Activated CD4-positive, alpha-beta memory T cell treated with anti-CD3 and anti-CD28 coated beads for 36 hours (primary cell): ENCODE results near the gene GPR45. TPM values are rescaled to one million over a fixed set of nuclear protein-coding genes. Genes with fewer than 3 reads are reported as not detected.
"Not testable (repeated sequence)": the region's sequence is repeated elsewhere in the genome, so short reads cannot be mapped to it uniquely, and the experiment has no call there.

Experiments
- CTCF ChIA-PET: fragments of 350-600 bp; sonication (Branson Sonifier 250); formaldehyde crosslinking; loops from one replicate; lab custom pipeline; 2021; ENCODE audit warnings: antibody characterized with exemption, inconsistent platforms; lab: Charles Lee
- POLR2A ChIA-PET: fragments of 350-600 bp; sonication (Branson Sonifier 250); formaldehyde crosslinking; loops from one replicate; lab custom pipeline; 2021; ENCODE audit warnings: antibody characterized with exemption; lab: Charles Lee
- DNase-seq: peaks from one replicate; pipeline ENCODE4 v3.0.0-alpha.2; 2020
- H3K27ac Mint-ChIP-seq: one replicate; pipeline ENCODE4 v1.8.0; 2021; ENCODE audit warnings: mixed read lengths
- H3K27me3 Mint-ChIP-seq: one replicate; pipeline ENCODE4 v1.8.0; 2021; ENCODE audit warnings: mixed read lengths
- H3K36me3 Mint-ChIP-seq: one replicate; pipeline ENCODE4 v1.8.0; 2021; ENCODE audit warnings: mixed read lengths
- H3K4me1 Mint-ChIP-seq: one replicate; pipeline ENCODE4 v1.8.0; 2021; ENCODE audit warnings: low read depth, mixed read lengths
- H3K4me3 Mint-ChIP-seq: one replicate; pipeline ENCODE4 v1.8.0; 2021; ENCODE audit warnings: mild to moderate bottlenecking, mixed read lengths
- H3K9me3 Mint-ChIP-seq: one replicate; pipeline ENCODE4 v1.8.0; 2021; ENCODE audit warnings: mixed read lengths
- intact Hi-C: fragments of 100-400 bp; cut with micrococcal nuclease; formaldehyde crosslinking; loops from one replicate; pipeline ENCODE4 v1.15.1; 2023
- total RNA-seq, 2 experiments: library from RNA; stranded (reverse); gene quantifications; one replicate each; pipeline ENCODE4 v1.2.3, GENCODE V29; 2021

Gene GPR45
- total RNA-seq, 2 experiments from 2014 or later = not detected

- Mint-ChIP-seq H3K4me1 (peaks cover 13% of the 10 kb centered on the region), H3K4me3 (no peak overlapping the region), H3K27me3 (peaks cover 11% of the 10 kb centered on the region), H3K9me3 (no peaks in the 10 kb centered on the region), H3K27ac (no peak overlapping the region), H3K36me3 (no peaks in the 10 kb centered on the region)
- DNase-seq = no peak
- intact Hi-C loops = no loop called here
- POLR2A ChIA-PET = no interaction called here
- CTCF ChIA-PET = interaction anchor here (0.6 to 7.7 kb wide), 11 partner anchors 14 to 389 kb away, joined by 3 to 222 read pairs (median 4); no protein-coding TSS in a partner anchor
Observed at GRCh38 chr2:105238664-105239240, 2.8 kb upstream of the GPR45 start.

- H3K27me3 Mint-ChIP-seq = peaks cover 11% of the 10 kb centered on the region
- POLR2A ChIA-PET = no interaction called here
- no peak for DNase-seq
- H3K9me3 Mint-ChIP-seq = no peaks in the 10 kb centered on the region
- no peaks in the 10 kb centered on the region for H3K36me3 Mint-ChIP-seq
- H3K27ac Mint-ChIP-seq = no peak overlapping the region
- H3K4me1 Mint-ChIP-seq = peaks cover 13% of the 10 kb centered on the region
- no peak overlapping the region for H3K4me3 Mint-ChIP-seq
- CTCF ChIA-PET = interaction anchor here (0.9 to 7.7 kb wide), 3 partner anchors 9 to 125 kb away, joined by 3 to 222 read pairs (median 6); no protein-coding TSS in a partner anchor
- intact Hi-C loops = no loop called here
Observed at GRCh38 chr2:105239924-105240323, 1.6 kb upstream of the GPR45 start.

- Mint-ChIP-seq H3K27ac (no peak overlapping the region), H3K36me3 (no peaks in the 10 kb centered on the region), H3K4me3 (no peak overlapping the region), H3K4me1 (peaks cover 4% of the 10 kb centered on the region), H3K27me3 (no peaks in the 10 kb centered on the region), H3K9me3 (no peaks in the 10 kb centered on the region)
- no peak for DNase-seq
- POLR2A ChIA-PET = no interaction called here
- CTCF ChIA-PET = interaction anchor here (1.1 kb wide), 1 partner anchor 127 kb away, joined by 8 read pairs; no protein-coding TSS in a partner anchor
- intact Hi-C loops = no loop called here
Observed at GRCh38 chr2:105242286-105242993, 897 bp downstream of the GPR45 start.

GRCh38 chr2:105243961-105244360 lies 2.4 kb downstream of the GPR45 start:
- no peaks in the 10 kb centered on the region for H3K36me3 Mint-ChIP-seq
- CTCF ChIA-PET = no interaction called here
- no peak overlapping the region for H3K4me3 Mint-ChIP-seq

GRCh38 chr2:105244451-105244850 lies 2.9 kb downstream of the GPR45 start:
- POLR2A ChIA-PET = no interaction called here
- no peaks in the 10 kb centered on the region for H3K36me3 Mint-ChIP-seq
- no peaks in the 10 kb centered on the region for H3K4me1 Mint-ChIP-seq
- no peaks in the 10 kb centered on the region for H3K27me3 Mint-ChIP-seq
- no peak for DNase-seq
- intact Hi-C loops = no loop called here
- no peak overlapping the region for H3K4me3 Mint-ChIP-seq
- H3K27ac Mint-ChIP-seq = no peak overlapping the region
- CTCF ChIA-PET = no interaction called here
- H3K9me3 Mint-ChIP-seq = no peaks in the 10 kb centered on the region

More at GRCh38 chr2:105243961-105244360, 2.4 kb downstream of the GPR45 start:
- no peaks in the 10 kb centered on the region for H3K4me1 Mint-ChIP-seq
- H3K27me3 Mint-ChIP-seq = no peaks in the 10 kb centered on the region
- intact Hi-C loops = no loop called here
- no peak overlapping the region for H3K27ac Mint-ChIP-seq
- POLR2A ChIA-PET = no interaction called here
- no peaks in the 10 kb centered on the region for H3K9me3 Mint-ChIP-seq
- no peak for DNase-seq

GRCh38 chr2:105248316-105249070 lies 7.0 kb downstream of the GPR45 start:
- ChIA-PET CTCF (no interaction called here), POLR2A (no interaction called here)
- no peaks in the 10 kb centered on the region for H3K27me3 Mint-ChIP-seq

GRCh38 chr2:105249181-105249580 lies 7.6 kb downstream of the GPR45 start:
- DNase-seq = no peak
- no peaks in the 10 kb centered on the region for H3K4me1 Mint-ChIP-seq
- ChIA-PET POLR2A (no interaction called here), CTCF (no interaction called here)
- intact Hi-C loops = no loop called here
- H3K4me3 Mint-ChIP-seq = no peak overlapping the region
- no peaks in the 10 kb centered on the region for H3K27me3 Mint-ChIP-seq
- H3K9me3 Mint-ChIP-seq = no peaks in the 10 kb centered on the region
- H3K36me3 Mint-ChIP-seq = peaks cover 1% of the 10 kb centered on the region
- H3K27ac Mint-ChIP-seq = no peak overlapping the region

More at GRCh38 chr2:105248316-105249070, 7.0 kb downstream of the GPR45 start:
- Mint-ChIP-seq H3K36me3 (peaks cover 1% of the 10 kb centered on the region), H3K27ac (no peak overlapping the region), H3K4me1 (no peaks in the 10 kb centered on the region), H3K4me3 (no peak overlapping the region), H3K9me3 (no peaks in the 10 kb centered on the region)
- no peak for DNase-seq
- intact Hi-C loops = no loop called here

- no peak overlapping the region for H3K4me3 Mint-ChIP-seq
- peaks cover 1% of the 10 kb centered on the region for H3K36me3 Mint-ChIP-seq
- no peaks in the 10 kb centered on the region for H3K27me3 Mint-ChIP-seq
- POLR2A ChIA-PET = no interaction called here
- intact Hi-C loops = no loop called here
- no peak for DNase-seq
- H3K9me3 Mint-ChIP-seq = no peaks in the 10 kb centered on the region
- no peak overlapping the region for H3K27ac Mint-ChIP-seq
- H3K4me1 Mint-ChIP-seq = no peaks in the 10 kb centered on the region
- CTCF ChIA-PET = no interaction called here
Observed at GRCh38 chr2:105249891-105250290, 8.3 kb downstream of the GPR45 start.

GRCh38 chr2:105251016-105251648 lies 9.6 kb downstream of the GPR45 start:
- H3K9me3 Mint-ChIP-seq, H3K27ac Mint-ChIP-seq, DNase-seq, intact Hi-C loops, H3K27me3 Mint-ChIP-seq, H3K4me1 Mint-ChIP-seq, POLR2A ChIA-PET, H3K4me3 Mint-ChIP-seq, CTCF ChIA-PET, H3K36me3 Mint-ChIP-seq: not testable (repeated sequence)

GRCh38 chr2:105252271-105252670 lies 10.7 kb downstream of the GPR45 start:
- Mint-ChIP-seq H3K4me3 (no peak overlapping the region), H3K4me1 (no peaks in the 10 kb centered on the region), H3K27ac (no peak overlapping the region), H3K27me3 (no peaks in the 10 kb centered on the region), H3K36me3 (peaks cover 1% of the 10 kb centered on the region), H3K9me3 (no peaks in the 10 kb centered on the region)
- no peak for DNase-seq
- ChIA-PET POLR2A (no interaction called here), CTCF (no interaction called here)
- intact Hi-C loops = no loop called here

- no peak for DNase-seq
- no peaks in the 10 kb centered on the region for H3K36me3 Mint-ChIP-seq
- intact Hi-C loops = no loop called here
- H3K4me1 Mint-ChIP-seq = no peaks in the 10 kb centered on the region
- H3K4me3 Mint-ChIP-seq = no peak overlapping the region
- H3K27ac Mint-ChIP-seq = no peak overlapping the region
- H3K27me3 Mint-ChIP-seq = no peaks in the 10 kb centered on the region
- CTCF ChIA-PET = interaction anchor here (0.9 to 1.7 kb wide), 2 partner anchors 17 to 139 kb away, joined by 4 to 6 read pairs; no protein-coding TSS in a partner anchor
- POLR2A ChIA-PET = no interaction called here
- H3K9me3 Mint-ChIP-seq = no peaks in the 10 kb centered on the region
Observed at GRCh38 chr2:105254531-105255210, 13.1 kb downstream of the GPR45 start.
